ENCODE data around the gene LBR.

Gene LBR

DNA sequence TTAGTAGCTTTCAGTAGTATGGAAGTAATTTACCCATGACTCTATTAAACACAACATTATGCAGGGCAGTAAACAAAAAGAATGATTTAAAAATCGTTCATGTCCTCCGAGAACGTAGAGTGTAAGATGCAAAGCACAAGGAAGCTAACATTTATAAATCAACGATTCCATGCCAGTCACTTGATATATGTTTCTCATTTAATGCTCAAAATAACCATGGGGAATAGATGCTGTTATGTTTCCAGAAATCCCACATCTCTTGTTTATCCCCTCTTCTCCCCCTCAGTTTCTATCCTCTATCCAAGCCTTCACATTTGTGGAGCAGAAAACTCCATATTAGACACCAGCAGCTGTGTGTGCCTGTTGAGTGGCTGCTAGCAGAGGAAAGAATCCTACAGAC lies 52.8 kb downstream of the LBR start:
- DNase-seq (ENCODE audit: low read depth, low spot score), result no peak

DNA sequence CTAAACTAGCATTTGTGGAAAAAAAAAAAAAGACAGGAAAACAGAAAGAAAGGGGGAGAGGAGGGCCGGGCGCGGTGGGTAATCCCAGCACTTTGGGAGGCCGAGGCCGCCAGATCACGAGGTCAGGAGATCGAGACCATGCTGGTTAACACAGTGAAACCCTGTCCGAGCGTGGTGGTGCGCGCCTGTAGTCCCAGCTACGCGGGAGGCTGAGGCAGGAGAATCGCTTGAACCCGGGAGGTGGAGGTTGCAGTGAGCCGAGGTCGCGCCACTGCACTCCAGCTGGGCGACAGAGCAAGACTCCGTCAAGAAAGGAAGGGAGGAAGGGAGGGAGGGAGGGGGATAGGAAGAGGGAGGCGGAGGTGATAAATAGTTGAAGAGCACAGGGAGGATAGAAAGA lies 54.7 kb downstream of the LBR start:
- no peak for DNase-seq (ENCODE audit: low read depth, low spot score)

DNA sequence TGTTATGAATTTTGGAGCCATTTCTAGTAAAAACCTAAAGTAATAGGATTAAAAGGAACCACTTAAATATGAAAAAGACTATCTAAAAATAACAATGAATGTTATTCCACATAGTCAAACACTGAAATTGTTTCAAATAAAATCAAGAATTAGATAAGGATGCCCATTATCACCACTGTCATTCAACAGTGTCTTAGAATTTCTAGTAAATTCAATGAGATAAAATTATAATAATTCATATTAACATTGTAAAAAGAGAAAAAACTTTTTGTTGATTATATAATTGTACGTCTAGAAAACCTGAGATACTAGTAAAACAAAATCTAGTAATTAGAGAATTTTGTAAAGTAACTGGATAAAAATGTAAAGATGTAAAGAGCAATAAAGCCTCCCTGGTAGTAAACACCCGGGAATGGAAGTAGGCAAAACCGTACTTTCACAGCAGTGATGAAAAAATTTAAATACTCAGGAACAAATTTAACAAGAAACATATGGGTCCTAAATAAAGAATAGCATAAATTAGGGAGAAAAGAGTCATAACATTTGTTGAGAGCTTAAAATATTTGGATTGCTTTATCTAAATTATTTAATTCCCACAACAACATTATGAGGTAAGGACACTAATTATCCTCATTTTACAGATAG lies 56.4 kb downstream of the LBR start:
- DNase-seq (ENCODE audit: low read depth, low spot score), result no peak

DNA sequence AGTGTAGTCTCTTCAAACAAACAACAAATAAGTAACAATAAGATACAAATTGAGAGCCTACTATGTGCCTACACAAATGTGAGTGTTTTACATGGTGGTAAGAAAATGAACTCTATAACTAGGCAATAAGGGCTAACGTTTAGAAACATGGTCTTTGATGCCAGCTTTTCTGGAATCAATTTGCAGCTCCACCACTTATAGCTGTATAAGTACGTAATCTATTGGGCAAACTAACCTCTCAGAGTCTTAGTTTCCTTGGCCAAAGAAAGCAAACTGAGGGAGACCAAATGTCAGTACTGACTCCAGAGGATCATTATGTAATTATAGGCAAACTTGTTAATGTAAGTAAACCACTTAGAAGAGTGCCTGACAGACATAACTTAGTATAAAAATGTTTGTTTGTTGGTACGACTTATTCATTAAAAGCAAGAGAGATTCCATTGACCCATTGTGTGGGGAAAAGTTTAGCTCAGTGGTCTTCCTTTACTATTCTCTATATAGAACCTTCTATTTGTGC lies 59.7 kb downstream of the LBR start:
- no peak for DNase-seq (ENCODE audit: low read depth, low spot score)

DNA sequence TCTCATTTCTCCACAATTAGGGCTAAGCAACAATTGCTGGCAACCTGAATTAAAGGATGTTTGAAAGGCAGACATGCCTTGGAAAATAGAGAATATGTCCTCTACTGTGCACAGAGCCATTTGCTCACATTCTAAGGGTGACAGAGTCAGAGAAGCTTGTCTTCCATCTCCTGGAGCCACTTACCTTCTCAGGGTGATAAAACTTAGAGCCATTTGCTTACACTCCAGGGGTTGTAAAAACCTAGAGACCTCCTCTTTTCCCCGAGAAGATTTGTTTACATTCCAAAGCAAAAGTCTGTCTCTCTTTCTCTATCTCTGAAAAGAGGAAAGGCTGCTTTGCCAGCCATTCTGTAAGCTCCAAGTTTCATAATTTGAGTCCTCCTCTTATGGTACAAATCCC lies 61.3 kb downstream of the LBR start:
- no peak for DNase-seq (ENCODE audit: low read depth, low spot score)

DNA sequence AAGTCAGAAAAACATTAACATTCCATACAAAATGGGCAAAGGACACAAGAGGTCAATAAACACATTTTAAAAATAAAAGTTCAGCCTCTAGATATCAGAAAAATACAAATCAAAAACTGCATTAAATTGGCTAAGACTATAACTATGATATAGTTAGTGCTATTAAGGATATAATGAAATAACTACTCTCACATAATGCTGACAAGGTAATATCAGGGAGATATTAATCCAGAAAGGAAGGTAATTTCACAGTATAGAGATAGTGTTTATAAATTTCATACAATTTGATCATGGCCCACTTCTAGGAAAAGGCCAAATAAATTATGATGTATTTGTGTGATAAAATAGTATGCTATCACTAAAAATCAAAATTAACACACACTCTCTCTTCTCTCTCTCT lies 61.8 kb downstream of the LBR start:
- DNase-seq (ENCODE audit: low read depth, low spot score), result no peak

DNA sequence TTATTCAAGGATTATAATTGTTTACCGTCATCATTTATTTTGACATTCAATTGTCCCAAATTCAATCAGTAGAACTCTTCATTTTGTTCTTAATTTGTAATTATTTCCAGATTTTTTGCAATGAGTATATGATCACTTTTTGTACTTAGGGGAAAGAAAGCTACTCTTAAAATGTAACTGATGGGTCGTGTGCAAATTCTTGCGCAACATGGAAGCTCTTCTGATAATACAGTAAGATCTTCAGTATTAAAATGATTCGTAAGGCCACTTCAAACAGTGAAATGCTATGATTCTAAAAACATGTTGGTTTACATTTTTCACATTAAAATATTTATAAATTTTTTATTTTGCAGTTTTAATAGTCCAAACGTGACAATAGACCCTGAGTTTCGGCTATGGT lies 63.4 kb downstream of the LBR start:
- no peak for DNase-seq (ENCODE audit: low read depth, low spot score)

DNA sequence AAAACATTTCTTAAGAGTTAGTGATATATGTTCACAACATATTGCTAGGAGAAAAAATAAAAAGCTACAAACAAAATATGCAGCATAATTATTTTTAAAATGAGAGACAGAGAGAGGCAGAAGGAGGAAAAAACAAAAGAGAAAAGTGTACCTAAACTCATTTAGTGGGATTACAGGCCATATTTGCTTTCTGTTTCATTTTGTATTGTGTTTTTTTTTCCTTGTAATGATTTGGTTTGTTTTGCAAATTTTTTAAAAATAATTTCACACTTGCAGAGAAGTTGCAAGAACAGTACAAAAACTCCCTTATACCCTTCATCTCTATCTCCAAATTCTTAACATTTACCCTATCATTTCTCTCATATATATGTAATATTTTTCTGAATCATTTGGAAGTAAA lies 65.0 kb downstream of the LBR start:
- DNase-seq (ENCODE audit: low read depth, low spot score), result no peak

DNA sequence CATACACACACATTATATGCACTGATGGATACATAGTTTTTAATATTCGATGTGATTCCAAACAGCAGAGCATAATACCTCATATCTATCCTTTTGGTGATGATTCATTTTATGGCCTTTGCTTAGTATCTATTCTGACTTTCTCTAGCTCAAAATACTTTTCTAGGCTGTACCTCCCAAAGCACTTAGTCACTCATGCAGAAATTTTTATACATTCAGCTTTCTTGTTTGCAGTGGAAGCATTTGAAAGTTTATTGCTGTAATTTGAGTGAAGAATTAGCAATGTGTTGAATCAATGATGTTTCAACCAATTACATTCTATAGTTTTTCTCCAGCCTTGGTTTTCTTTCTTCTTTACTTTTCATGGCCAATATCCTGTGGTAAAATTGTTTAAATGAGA lies 66.7 kb downstream of the LBR start:
- DNase-seq (ENCODE audit: low read depth, low spot score), result no peak

DNA sequence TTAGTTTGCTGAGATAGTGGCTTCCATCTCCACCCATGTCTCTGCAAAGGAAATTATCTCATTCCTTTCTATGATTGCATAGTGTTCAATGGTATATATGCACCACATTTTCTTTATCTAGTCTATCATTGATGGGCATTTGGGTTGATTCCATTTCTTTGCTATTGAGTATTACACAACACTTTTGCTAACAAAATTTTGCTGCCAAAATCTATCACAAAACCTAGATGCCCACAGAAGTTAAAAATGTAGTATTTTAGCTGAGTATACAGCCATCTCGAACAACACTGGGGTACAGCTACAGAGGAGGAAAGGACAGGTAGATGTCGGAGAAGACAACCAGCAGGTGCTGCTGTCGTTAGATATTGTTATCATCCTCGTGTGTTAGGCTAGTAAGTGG lies 67.7 kb downstream of the LBR start:
- DNase-seq (ENCODE audit: low read depth, low spot score), result no peak

DNA sequence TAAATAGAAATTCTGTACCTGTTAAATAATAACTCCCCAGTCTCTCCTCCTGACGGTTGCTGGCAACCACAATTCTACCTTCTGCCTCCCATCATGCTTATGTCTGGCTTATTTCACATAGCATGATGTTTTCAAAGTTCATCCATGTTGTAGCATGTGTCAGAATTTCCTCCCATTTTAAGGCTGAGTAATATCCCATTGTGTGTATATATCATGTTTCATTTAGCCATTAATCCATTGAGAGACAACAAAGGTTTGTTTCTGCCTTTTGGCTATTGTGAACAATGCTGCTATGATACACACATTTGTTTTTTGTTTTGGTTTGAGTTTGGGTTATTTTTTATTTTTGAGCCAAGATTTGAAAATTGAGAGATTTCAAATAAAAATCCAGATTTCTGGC lies 72.0 kb downstream of the LBR start:
- no peak for DNase-seq (ENCODE audit: low read depth, low spot score)

DNA sequence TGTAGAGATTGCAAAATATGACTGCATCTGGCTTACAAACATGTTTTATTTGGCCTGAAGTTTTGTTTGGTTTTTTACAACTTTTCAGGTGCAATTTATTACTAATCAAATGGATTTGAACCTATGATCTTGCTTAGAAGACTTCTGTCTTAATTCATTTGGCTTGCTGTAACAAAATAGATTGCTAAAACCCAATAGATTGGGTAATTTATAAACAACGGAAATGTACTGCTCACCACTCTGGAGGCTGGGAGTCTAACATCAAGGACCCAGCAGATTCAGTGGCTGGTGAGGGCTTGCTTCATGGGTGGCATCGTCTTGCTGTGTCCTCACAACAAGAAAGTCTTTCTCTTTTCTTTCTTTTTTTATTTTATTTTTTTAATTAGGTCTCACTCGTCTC lies 72.9 kb downstream of the LBR start:
- no peak for DNase-seq (ENCODE audit: low read depth, low spot score)
